ENCODE data around the gene PRKCE. TPM values are rescaled to one million over a fixed set of nuclear protein-coding genes. Genes with fewer than 3 reads are reported as not detected.

The PRKCE gene
- total and polyA plus RNA-seq, 2 experiments from 2014 or later, result 0.94 to 1.2 TPM

- no peak overlapping the region for H3K27ac Mint-ChIP-seq
Observed at GRCh38 chr2:46091961-46092667, 440.6 kb downstream of the PRKCE start.

More at GRCh38 chr2:46091961-46092667, 440.6 kb downstream of the PRKCE start:
- no peaks in the 10 kb centered on the region for H3K4me1 ChIP-seq (ENCODE audit: insufficient read depth)
- no peaks in the 10 kb centered on the region for H3K27me3 Mint-ChIP-seq (ENCODE audit: insufficient read depth, low read depth, poor library complexity)
- no peak for TF ChIP-seq STAT1 (IDR thresholded peaks at IDR 0.05; ENCODE audit: unreplicated experiment)
- no peak for TF ChIP-seq ETS1 (IDR thresholded peaks at IDR 0.05)
- no peak for TF ChIP-seq ZNF462 (CRISPR knock-in tag; IDR thresholded peaks at IDR 0.05)
- no peak for TF ChIP-seq NANOG (IDR thresholded peaks at IDR 0.05; ENCODE audit: borderline replicate concordance)
- TF ChIP-seq ZNF114 (CRISPR knock-in tag; IDR thresholded peaks at IDR 0.05), result no peak
- TF ChIP-seq REST (IDR thresholded peaks at IDR 0.05; ENCODE audit: unreplicated experiment), result no peak
- no peak for TF ChIP-seq JUNB (IDR thresholded peaks at IDR 0.05; ENCODE audit: unreplicated experiment)
- TF ChIP-seq POLR2AphosphoS5 (IDR thresholded peaks at IDR 0.05; ENCODE audit: low read depth), result no peak
- no peak for TF ChIP-seq EZH2 (IDR thresholded peaks at IDR 0.05; ENCODE audit: low read depth, unreplicated experiment)
- no peak for TF ChIP-seq CREB1 (CRISPR knock-in tag; IDR thresholded peaks at IDR 0.05; ENCODE audit: low read depth)
- no peak for TF ChIP-seq EZH2phosphoT487 (IDR thresholded peaks at IDR 0.05; ENCODE audit: unreplicated experiment)
- TF ChIP-seq CTCF (conservative IDR thresholded peaks at IDR 0.05; ENCODE audit: low read depth in 2 of 2), result no peak
- TF ChIP-seq ZNF331 (CRISPR knock-in tag; IDR thresholded peaks at IDR 0.05; ENCODE audit: low read depth), result no peak
- H3K4me3 ChIP-seq, result no peak overlapping the region
- no peaks in the 10 kb centered on the region; the same call in 2 of the 3 replicates for H3K36me3 Mint-ChIP-seq (ENCODE audit: low read depth)
- H3K9me2 ChIP-seq (ENCODE audit: insufficient read depth), result 0 out of 2 replicates have a peak, but pooled peaks cover 2% of the 10 kb centered on the region
- no peak overlapping the region for H3K27ac ChIP-seq (ENCODE audit: low read depth)
- H2AFZ ChIP-seq, result no peak overlapping the region
- ATAC-seq, result no peak
- no peak overlapping the region for H3K4me2 ChIP-seq
- no peaks in the 10 kb centered on the region for H3F3A ChIP-seq (replicated peaks; ENCODE audit: low read depth)
- 0 out of 3 replicates have a peak, but pooled peaks cover 2% of the 10 kb centered on the region for H3K9me3 Mint-ChIP-seq
- no peak overlapping the region for H3K4me3 Mint-ChIP-seq
- no peaks in the 10 kb centered on the region for H3K36me3 ChIP-seq (ENCODE audit: insufficient read depth)
- peaks cover 3% of the 10 kb centered on the region; the same call in 2 of the 3 replicates for H3K4me1 Mint-ChIP-seq
- DNase-seq (ENCODE audit: low spot score), result no peak
- H3K27me3 ChIP-seq (ENCODE audit: insufficient read depth), result no peaks in the 10 kb centered on the region
- H4K20me1 ChIP-seq (replicated peaks; ENCODE audit: insufficient read depth), result no peaks in the 10 kb centered on the region
- no peaks in the 10 kb centered on the region for H3K79me2 ChIP-seq (replicated peaks; ENCODE audit: insufficient read depth)
